Esophagus muscularis mucosa (tissue), 4 donors: ENCODE data around the gene USP49. TPM values are rescaled to one million over a fixed set of nuclear protein-coding genes. Genes with fewer than 3 reads are reported as not detected.

Experiments
- DNase-seq: peaks from one replicate; pipeline ENCODE4 v3.0.0-alpha.2; 2017; ENCODE audit errors: extremely low spot score
- H3K27ac ChIP-seq, 4 donors: fragments of 200-600 bp; sonication (generic); replicated peaks in 1 of 4; 1 replicate in 3 of 4; 2 replicates in 1 of 4; pipeline ENCODE4 v1.5.1; 2016 to 2019; ENCODE audit warnings: mild to moderate bottlenecking in 1 of 4
- H3K27me3 ChIP-seq, 4 donors: fragments of 200-600 bp; sonication (generic); one replicate each; pipeline versions ENCODE4 v1.5.1 to v1.6.0; 2016 to 2019
- H3K36me3 ChIP-seq, 4 donors: fragments of 200-600 bp; sonication (generic); one replicate each; pipeline ENCODE4 v1.5.1; 2016 to 2019
- H3K4me1 ChIP-seq, 4 donors: fragments of 200-600 bp; sonication (generic); one replicate each; pipeline ENCODE4 v1.5.1; 2016 to 2019
- H3K4me3 ChIP-seq, 4 donors: fragments of 200-600 bp; sonication (generic); 1 replicate in 2 of 4; 2 replicates in 2 of 4; pipeline ENCODE4 v1.5.1; 2016 to 2019; ENCODE audit warnings: mild to moderate bottlenecking in 4 of 4, moderate library complexity in 1 of 4
- H3K9me3 ChIP-seq, 4 donors: fragments of 200-600 bp; sonication (generic); 1 replicate in 3 of 4; 2 replicates in 1 of 4; pipeline ENCODE4 v1.5.1; 2016 to 2019
- EP300 ChIP-seq: sonication (generic); formaldehyde crosslinking; IDR thresholded peaks from one replicate; pipeline ENCODE4 v1.6.1; 2017; ENCODE audit warnings: antibody characterized with exemption
- POLR2A ChIP-seq: fragments of 450-650 bp; IDR thresholded peaks from one replicate; pipeline ENCODE4 v1.6.1; 2017; ENCODE audit warnings: antibody characterized with exemption, moderate library complexity, mild to moderate bottlenecking, low read depth
- POLR2AphosphoS5 ChIP-seq, 2 donors: sonication (generic); formaldehyde crosslinking; IDR thresholded peaks; one replicate each; pipeline ENCODE4 v1.6.1; 2017; ENCODE audit warnings: antibody characterized with exemption in 2 of 2
- WGBS: methylation state at CpG from one replicate; pipeline ENCODE4 v1.1.5; 2018; 5-methylcytosine and 5-hydroxymethylcytosine counted together
- intact Hi-C: fragments of 100-400 bp; cut with DNase I; formaldehyde crosslinking; loops from one replicate; pipeline ENCODE4 v1.15.1; 2023
- total RNA-seq, 4 donors: library from RNA; depleted of rRNA; stranded (reverse); fragments of >200 nt; gene quantifications; one replicate each; pipeline versions ENCODE4 v1.1.0 to v1.2.1, GENCODE V29; 2016
- TF ChIP-seq, protein P1 (sequence below), 3 experiments: fragments of 200-600 bp in 2 of 3; fragments of 450-650 bp in 1 of 3; sonication (generic) in 2 of 3; IDR thresholded peaks; one replicate each; pipeline ENCODE4 v1.5.1; 2017 to 2019; ENCODE audit warnings: antibody characterized with exemption in 3 of 3, mild to moderate bottlenecking in 2 of 3, moderate library complexity in 1 of 3

USP49 gene
- total RNA-seq, 4 donors from 2014 or later, result 1.3 to 2.5 (median 2.3) TPM

DNA sequence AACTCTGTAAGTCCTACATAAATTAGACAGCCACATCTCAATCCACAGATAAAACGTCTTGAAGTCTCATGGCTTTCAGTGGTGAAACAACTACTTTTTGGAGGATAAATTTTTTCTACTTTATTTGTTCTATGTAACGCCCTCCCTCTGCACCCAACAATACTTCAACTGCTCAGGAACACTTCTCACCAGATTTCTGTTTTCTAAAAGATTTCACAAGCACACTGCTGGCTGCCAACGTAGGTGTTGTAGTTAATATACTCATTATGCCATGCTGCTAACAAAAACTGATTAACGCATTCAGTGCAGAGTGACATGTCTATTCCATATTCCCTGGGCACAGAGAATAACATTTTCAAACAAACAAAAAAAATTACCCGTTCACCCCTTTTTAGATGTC is 10.2 kb downstream of the USP49 start:
- DNase-seq, result no peak
- H3K27ac ChIP-seq, result no peak overlapping the region
- TF ChIP-seq EP300 (no peak), POLR2A (no peak), POLR2AphosphoS5 (IDR thresholded peaks at IDR 0.05) (no peak)
- TF ChIP-seq, protein P1, sequence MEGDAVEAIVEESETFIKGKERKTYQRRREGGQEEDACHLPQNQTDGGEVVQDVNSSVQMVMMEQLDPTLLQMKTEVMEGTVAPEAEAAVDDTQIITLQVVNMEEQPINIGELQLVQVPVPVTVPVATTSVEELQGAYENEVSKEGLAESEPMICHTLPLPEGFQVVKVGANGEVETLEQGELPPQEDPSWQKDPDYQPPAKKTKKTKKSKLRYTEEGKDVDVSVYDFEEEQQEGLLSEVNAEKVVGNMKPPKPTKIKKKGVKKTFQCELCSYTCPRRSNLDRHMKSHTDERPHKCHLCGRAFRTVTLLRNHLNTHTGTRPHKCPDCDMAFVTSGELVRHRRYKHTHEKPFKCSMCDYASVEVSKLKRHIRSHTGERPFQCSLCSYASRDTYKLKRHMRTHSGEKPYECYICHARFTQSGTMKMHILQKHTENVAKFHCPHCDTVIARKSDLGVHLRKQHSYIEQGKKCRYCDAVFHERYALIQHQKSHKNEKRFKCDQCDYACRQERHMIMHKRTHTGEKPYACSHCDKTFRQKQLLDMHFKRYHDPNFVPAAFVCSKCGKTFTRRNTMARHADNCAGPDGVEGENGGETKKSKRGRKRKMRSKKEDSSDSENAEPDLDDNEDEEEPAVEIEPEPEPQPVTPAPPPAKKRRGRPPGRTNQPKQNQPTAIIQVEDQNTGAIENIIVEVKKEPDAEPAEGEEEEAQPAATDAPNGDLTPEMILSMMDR (IDR thresholded peaks at IDR 0.05), result no peak
- WGBS, result 79% methylated on average over 5 of the region's 5 CpGs
- no peaks in the 10 kb centered on the region for H3K27me3 ChIP-seq
- intact Hi-C loops, result no loop called here
- H3K4me3 ChIP-seq, result no peak overlapping the region
- H3K4me1 ChIP-seq, result no peaks in the 10 kb centered on the region
- no peaks in the 10 kb centered on the region for H3K9me3 ChIP-seq
- H3K36me3 ChIP-seq, result no peaks in the 10 kb centered on the region

GRCh38 chr6:41881506-41881905 is 13.7 kb downstream of the USP49 start:
- H3K27ac ChIP-seq, result no peak overlapping the region
- H3K36me3 ChIP-seq, result peaks cover 0 to 4% (median 0%) of the 10 kb centered on the region in 4 donors
- no peaks in the 10 kb centered on the region for H3K9me3 ChIP-seq
- 90% methylated on average over 1 of the region's 1 CpG for WGBS
- intact Hi-C loops, result no loop called here
- H3K4me1 ChIP-seq, result no peaks in the 10 kb centered on the region
- TF ChIP-seq EP300 (no peak), POLR2AphosphoS5 (IDR thresholded peaks at IDR 0.05) (no peak), POLR2A (no peak)
- TF ChIP-seq, protein P1 (IDR thresholded peaks at IDR 0.05), result no peak
- no peak overlapping the region for H3K4me3 ChIP-seq
- H3K27me3 ChIP-seq, result no peaks in the 10 kb centered on the region
- no peak for DNase-seq

DNA sequence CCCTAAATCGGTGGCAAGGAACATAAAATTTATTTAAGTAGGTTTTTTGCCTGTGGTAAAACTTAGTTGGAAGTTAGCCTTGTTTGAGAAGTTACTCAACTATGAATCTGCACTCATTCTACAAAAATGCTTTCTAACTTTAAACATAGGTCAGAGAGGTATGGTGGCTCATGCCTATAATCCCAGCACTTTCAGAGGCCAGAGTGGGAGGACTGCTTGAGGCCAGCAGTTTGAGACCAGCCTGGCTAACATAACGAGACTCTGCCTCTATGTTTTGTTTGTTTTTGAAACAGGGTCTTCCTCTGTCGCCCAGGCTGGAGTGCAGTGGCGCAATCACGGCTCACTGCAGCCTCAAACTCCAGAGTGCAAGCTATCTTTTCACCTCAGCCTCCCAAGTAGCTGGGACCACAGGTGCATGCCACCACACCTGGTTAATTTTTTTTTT is 16.2 kb downstream of the USP49 start:
- H3K27me3 ChIP-seq, result no peaks in the 10 kb centered on the region
- H3K4me3 ChIP-seq, result no peak overlapping the region
- peaks cover 0 to 4% (median 0%) of the 10 kb centered on the region in 4 donors for H3K36me3 ChIP-seq
- 77% methylated on average over 5 of the region's 5 CpGs for WGBS
- H3K27ac ChIP-seq, result no peak overlapping the region
- H3K4me1 ChIP-seq, result no peaks in the 10 kb centered on the region
- H3K9me3 ChIP-seq, result no peaks in the 10 kb centered on the region
- no peak for DNase-seq
- intact Hi-C loops, result no loop called here
- TF ChIP-seq, protein P1 (IDR thresholded peaks at IDR 0.05), result no peak
- TF ChIP-seq POLR2AphosphoS5 (IDR thresholded peaks at IDR 0.05) (no peak), POLR2A (no peak), EP300 (no peak)

- no peak for DNase-seq
- Histone ChIP-seq H3K4me1 (no peaks in the 10 kb centered on the region), H3K27ac (no peak overlapping the region), H3K36me3 (peaks cover 0 to 4% (median 0%) of the 10 kb centered on the region in 4 donors), H3K9me3 (no peaks in the 10 kb centered on the region), H3K27me3 (no peaks in the 10 kb centered on the region), H3K4me3 (no peak overlapping the region)
- intact Hi-C loops, result no loop called here
- 80% methylated on average over 2 of the region's 2 CpGs for WGBS
- TF ChIP-seq, protein P1 (IDR thresholded peaks at IDR 0.05), result no peak
- TF ChIP-seq POLR2A (no peak), POLR2AphosphoS5 (IDR thresholded peaks at IDR 0.05) (no peak), EP300 (no peak)
Measured at GRCh38 chr6:41878246-41878645, 16.9 kb downstream of the USP49 start.

DNA sequence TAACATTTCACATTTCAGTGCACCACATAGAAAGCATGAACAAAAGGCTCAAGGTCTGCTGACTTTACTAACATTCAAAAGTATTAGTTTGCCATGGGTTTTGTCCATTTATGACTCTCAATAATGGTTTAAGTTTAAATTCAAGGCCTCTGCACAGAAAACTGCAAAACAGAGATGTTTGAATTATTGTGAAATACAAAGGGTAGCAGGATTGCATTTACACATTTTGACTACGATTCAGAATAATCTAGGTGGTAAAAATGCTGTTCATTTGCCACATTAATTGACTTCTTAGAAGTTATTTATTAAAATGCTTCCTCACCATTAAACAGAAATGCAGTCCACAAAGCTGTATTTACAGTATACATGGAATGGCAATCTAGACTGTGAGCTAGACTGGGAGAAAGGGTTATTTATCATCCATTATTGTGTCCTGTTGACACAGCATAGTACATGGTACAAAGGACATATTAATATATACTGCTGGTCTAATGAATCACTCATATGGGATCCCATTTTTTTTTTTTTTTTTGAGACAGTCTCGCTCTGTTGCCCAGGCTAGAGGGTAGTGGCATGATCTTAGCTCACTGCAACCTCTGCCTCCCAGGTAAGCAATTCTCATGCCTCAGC is 18.0 kb downstream of the USP49 start:
- no peak overlapping the region for H3K4me3 ChIP-seq
- DNase-seq, result no peak
- 95% methylated on average over 2 of the region's 2 CpGs for WGBS
- no peaks in the 10 kb centered on the region for H3K9me3 ChIP-seq
- intact Hi-C loops, result no loop called here
- no peaks in the 10 kb centered on the region for H3K4me1 ChIP-seq
- H3K27ac ChIP-seq, result no peak overlapping the region
- peaks cover 0 to 4% (median 0%) of the 10 kb centered on the region in 4 donors for H3K36me3 ChIP-seq
- no peaks in the 10 kb centered on the region for H3K27me3 ChIP-seq
- TF ChIP-seq POLR2AphosphoS5 (IDR thresholded peaks at IDR 0.05) (no peak), POLR2A (no peak), EP300 (no peak)
- TF ChIP-seq, protein P1 (IDR thresholded peaks at IDR 0.05), result no peak
